ENCODE results near the gene KRTAP2-4. TPM values are rescaled to one million over a fixed set of nuclear protein-coding genes. Genes with fewer than 3 reads are reported as not detected.

Gene KRTAP2-4
- total and polyA plus RNA-seq, 2 of the 4 experiments (the other 2 are of a cell fraction) = not detected

- no TSS peak for BruUV-seq (replicated peaks)
- intact Hi-C loops (cut with micrococcal nuclease) = no loop called here
- WGBS, 2 experiments (ENCODE audit: extremely low coverage in 2 of 2, insufficient read length in 1 of 2) = no CpG with 5 or more reads among the region's 1 CpG
These were observed 42.3 kb upstream of the KRTAP2-4 start for GRCh38 chr17:41107941-41108450.

More at GRCh38 chr17:41107941-41108450, 42.3 kb upstream of the KRTAP2-4 start:
- Histone ChIP-seq H4K20me1 (ENCODE audit: insufficient read depth, low read length) (no peaks in the 10 kb centered on the region), H3K9ac (ENCODE audit: low read depth, low read length) (no peak overlapping the region), H3K27me3 (ENCODE audit: control insufficient read depth, insufficient read depth, low read length) (no peaks in the 10 kb centered on the region), H4K5ac (ENCODE audit: low read depth, low read length) (no peak overlapping the region; the same call in 1 of the 2 replicates), H3K14ac (replicated peaks; ENCODE audit: low read depth, low read length) (peak overlapping the region; percentile 57), H2AK5ac (ENCODE audit: low read depth, low read length) (peak overlapping the region; percentile 20; the same call in 1 of the 2 replicates), H3K4me1 (ENCODE audit: control insufficient read depth, insufficient read depth, low read length) (0 out of 2 replicates have a peak, but pooled peaks cover 2% of the 10 kb centered on the region), H4K91ac (ENCODE audit: insufficient read depth, low read depth, low read length) (peak overlapping the region; percentile 53; the same call in 1 of the 2 replicates), H3K36me3 (ENCODE audit: control insufficient read depth, insufficient read depth, low read length) (no peaks in the 10 kb centered on the region), H3K27ac (ENCODE audit: insufficient read depth, low read length) (no peak overlapping the region), H3K4me3 (ENCODE audit: insufficient read depth, low read depth, low read length) (no peak overlapping the region; the same call in 1 of the 2 replicates), H2AK9ac (replicated peaks; ENCODE audit: low read depth, low read length, poor library complexity) (no peak overlapping the region), H3K18ac (ENCODE audit: low read depth, low read length) (peak overlapping the region; percentile 87; the same call in 1 of the 2 replicates), H2BK20ac (ENCODE audit: low read depth, low read length) (peak overlapping the region; percentile 64), H2BK15ac (ENCODE audit: low read depth, low read length) (peak overlapping the region; percentile 49; the same call in 1 of the 3 replicates), H2BK5ac (ENCODE audit: low read depth, low read length, poor library complexity, severe bottlenecking) (no peak overlapping the region), H3K56ac (ENCODE audit: extremely low read depth, insufficient read depth, low read length) (no peak overlapping the region), H4K8ac (ENCODE audit: low read depth in 2 of 2, low read length in 2 of 2) (peak overlapping the region; percentile 50 to 53), H2BK120ac (ENCODE audit: low read depth, low read length) (peak overlapping the region; percentile 68), H3K4me2 (ENCODE audit: low read depth, low read length) (no peak overlapping the region), H3K23ac (ENCODE audit: low read depth, low read length) (peak overlapping the region; percentile 69; the same call in 1 of the 2 replicates), H3K79me1 (ENCODE audit: low read depth in 1 of 2, low read length in 2 of 2) (no peaks in the 10 kb centered on the region), H3K4ac (ENCODE audit: low read depth, low read length) (peak overlapping the region; percentile 61), H3K9me1 (ENCODE audit: insufficient read depth, low read length) (no peaks in the 10 kb centered on the region; the same call in 1 of the 2 replicates), H2AFZ (replicated peaks; ENCODE audit: low read length, poor library complexity) (no peak overlapping the region), H3K9me3 (ENCODE audit: control insufficient read depth, insufficient read depth, low read length) (no peaks in the 10 kb centered on the region)
- in situ Hi-C loops (cut with MboI; ENCODE audit: low sequenced_read_pairs) (no loop called here), dilution Hi-C loops (cut with HindIII; ENCODE audit: low sequenced_read_pairs, unreplicated experiment) (no loop called here)
- ChIA-PET POLR2A (ENCODE audit: unreplicated experiment) (interaction anchor here (1.1 kb wide), 1 partner anchor 28 kb away, joined by 3 read pairs; no protein-coding TSS in a partner anchor), CTCF (no interaction called here)
- no peak for ATAC-seq (ENCODE audit: low read depth)
- TF ChIP-seq RCOR1 (IDR thresholded peaks at IDR 0.05; ENCODE audit: insufficient replicate concordance, low read length) (no peak), RFX5 (IDR thresholded peaks at IDR 0.05; ENCODE audit: low read depth, low read length) (no peak), POLR2A (IDR thresholded peaks at IDR 0.05; ENCODE audit: low read depth, low read length) (no peak), MAZ (IDR thresholded peaks at IDR 0.05; ENCODE audit: borderline replicate concordance, low read depth, low read length) (no peak), BHLHE40 (IDR thresholded peaks at IDR 0.05; ENCODE audit: low read depth, low read length) (no peak), FOS (IDR thresholded peaks at IDR 0.05; ENCODE audit: low read depth, low read length) (no peak), CHD1 (IDR thresholded peaks at IDR 0.05; ENCODE audit: low read depth, low read length) (no peak)
- TF ChIP-seq, protein P1, sequence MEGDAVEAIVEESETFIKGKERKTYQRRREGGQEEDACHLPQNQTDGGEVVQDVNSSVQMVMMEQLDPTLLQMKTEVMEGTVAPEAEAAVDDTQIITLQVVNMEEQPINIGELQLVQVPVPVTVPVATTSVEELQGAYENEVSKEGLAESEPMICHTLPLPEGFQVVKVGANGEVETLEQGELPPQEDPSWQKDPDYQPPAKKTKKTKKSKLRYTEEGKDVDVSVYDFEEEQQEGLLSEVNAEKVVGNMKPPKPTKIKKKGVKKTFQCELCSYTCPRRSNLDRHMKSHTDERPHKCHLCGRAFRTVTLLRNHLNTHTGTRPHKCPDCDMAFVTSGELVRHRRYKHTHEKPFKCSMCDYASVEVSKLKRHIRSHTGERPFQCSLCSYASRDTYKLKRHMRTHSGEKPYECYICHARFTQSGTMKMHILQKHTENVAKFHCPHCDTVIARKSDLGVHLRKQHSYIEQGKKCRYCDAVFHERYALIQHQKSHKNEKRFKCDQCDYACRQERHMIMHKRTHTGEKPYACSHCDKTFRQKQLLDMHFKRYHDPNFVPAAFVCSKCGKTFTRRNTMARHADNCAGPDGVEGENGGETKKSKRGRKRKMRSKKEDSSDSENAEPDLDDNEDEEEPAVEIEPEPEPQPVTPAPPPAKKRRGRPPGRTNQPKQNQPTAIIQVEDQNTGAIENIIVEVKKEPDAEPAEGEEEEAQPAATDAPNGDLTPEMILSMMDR (conservative IDR thresholded peaks at IDR 0.05; ENCODE audit: low read depth, low read length) = no peak
- DNase-seq = peak; percentile 29

All from IMR-90 (cell line).